HepG2 (cell line): Measurements from ENCODE around the gene MECR. TPM values are rescaled to one million over a fixed set of nuclear protein-coding genes. Genes with fewer than 3 reads are reported as not detected.

Source experiments
- ELF3 ChIP-seq: IDR thresholded peaks from 2 replicates; pipeline ENCODE4 v1.6.1; 2016; ENCODE audit warnings: missing genetic modification reagents, missing compliant biosample characterization
- FOXJ3 ChIP-seq: sonication (generic); formaldehyde crosslinking; IDR thresholded peaks from 2 replicates; pipeline ENCODE4 v1.4.0; 2020; ENCODE audit warnings: missing genetic modification reagents, mild to moderate bottlenecking, borderline replicate concordance
- KLF6 ChIP-seq: IDR thresholded peaks from 2 replicates; pipeline ENCODE4 v1.8.0; 2016; ENCODE audit warnings: missing biosample characterization, missing genetic modification reagents
- MBD4 ChIP-seq: IDR thresholded peaks from 2 replicates; pipeline ENCODE4 v1.6.1; 2012; ENCODE audit warnings: low read length, inconsistent platforms, borderline replicate concordance
- NPAS2 ChIP-seq: sonication (generic); formaldehyde crosslinking; IDR thresholded peaks from 2 replicates; pipeline ENCODE4 v1.8.0; 2022; ENCODE audit warnings: mild to moderate bottlenecking, missing genetic modification reagents, borderline replicate concordance
- NR2F1 ChIP-seq, 2 experiments: fragments of 450-650 bp in 1 of 2; formaldehyde crosslinking in 1 of 2; IDR thresholded peaks; 2 replicates each; pipeline versions ENCODE4 v1.5.0 to v1.6.1; 2016 to 2020; ENCODE audit warnings: mild to moderate bottlenecking in 1 of 2, missing compliant biosample characterization in 1 of 2, missing genetic modification reagents in 1 of 2, moderate library complexity in 1 of 2
- PCBP2 ChIP-seq: fragments of 200-400 bp; formaldehyde crosslinking; optimal IDR thresholded peaks from 2 replicates; pipeline ENCODE3; 2018; ENCODE audit warnings: low read length, low read depth; ENCODE audit not compliant: poor library complexity, severe bottlenecking
- POLR2G ChIP-seq: fragments of 200-400 bp; formaldehyde crosslinking; IDR thresholded peaks from 2 replicates; pipeline ENCODE4 v1.6.1; 2018; ENCODE audit warnings: mild to moderate bottlenecking, low read depth, low read length, moderate library complexity
- PRMT3 ChIP-seq: sonication (generic); formaldehyde crosslinking; IDR thresholded peaks from 2 replicates; pipeline ENCODE4 v1.8.1; 2022; ENCODE audit warnings: low read depth, mild to moderate bottlenecking, moderate library complexity, missing genetic modification reagents, borderline replicate concordance
- RAD21 ChIP-seq: fragments of 450-650 bp; formaldehyde crosslinking; IDR thresholded peaks from 2 replicates; pipeline ENCODE4 v1.5.0; 2020; ENCODE audit warnings: mild to moderate bottlenecking
- RBFOX2 ChIP-seq: fragments of 200-400 bp; formaldehyde crosslinking; IDR thresholded peaks from 2 replicates; pipeline ENCODE4 v1.6.1; 2017; ENCODE audit warnings: low read depth, mild to moderate bottlenecking, low read length
- SOX6 ChIP-seq, 2 experiments: fragments of 450-650 bp in 1 of 2; sonication (generic) in 1 of 2; formaldehyde crosslinking in 1 of 2; IDR thresholded peaks; 2 replicates each; pipeline versions ENCODE4 v1.4.0 to v1.6.1; 2017 to 2020; ENCODE audit warnings: antibody characterized with exemption in 1 of 2, mild to moderate bottlenecking in 1 of 2, missing genetic modification reagents in 1 of 2
- SP1 ChIP-seq, 2 experiments: fragments of 450-650 bp in 1 of 2; sonication (generic) in 1 of 2; formaldehyde crosslinking in 1 of 2; IDR thresholded peaks; 2 replicates each; pipeline versions ENCODE4 v1.4.0 to v1.6.1; 2016 to 2020; ENCODE audit warnings: missing genetic modification reagents in 1 of 2
- SRSF9 ChIP-seq: fragments of 200-400 bp; formaldehyde crosslinking; IDR thresholded peaks from 2 replicates; pipeline ENCODE4 v1.6.1; 2018; ENCODE audit warnings: borderline replicate concordance, mild to moderate bottlenecking, low read depth, low read length; ENCODE audit not compliant: insufficient read depth, poor library complexity, severe bottlenecking
- TRIM24 ChIP-seq: sonication (generic); formaldehyde crosslinking; IDR thresholded peaks from 2 replicates; pipeline ENCODE4 v1.8.0; 2022; ENCODE audit warnings: mild to moderate bottlenecking, missing genetic modification reagents
- YEATS2 ChIP-seq: sonication (generic); formaldehyde crosslinking; IDR thresholded peaks from 2 replicates; pipeline ENCODE4 v1.4.0; 2020; ENCODE audit warnings: missing genetic modification reagents, borderline replicate concordance
- ZBTB42 ChIP-seq: sonication (generic); formaldehyde crosslinking; IDR thresholded peaks from 2 replicates; pipeline ENCODE4 v1.5.0; 2020; ENCODE audit warnings: mild to moderate bottlenecking, missing genetic modification reagents
- ZC3H4 ChIP-seq: sonication (generic); formaldehyde crosslinking; IDR thresholded peaks from 2 replicates; pipeline ENCODE4 v1.4.0; 2020; ENCODE audit warnings: missing genetic modification reagents, borderline replicate concordance
- ZNF33B ChIP-seq: sonication (generic); formaldehyde crosslinking; IDR thresholded peaks from 2 replicates; pipeline ENCODE4 v1.5.1; 2020; ENCODE audit warnings: mild to moderate bottlenecking, missing genetic modification reagents
- ZNF382 ChIP-seq: sonication (generic); formaldehyde crosslinking; IDR thresholded peaks from 2 replicates; pipeline ENCODE4 v1.5.0; 2020; ENCODE audit warnings: missing genetic modification reagents, mild to moderate bottlenecking, borderline replicate concordance
- ZNF777 ChIP-seq: sonication (generic); formaldehyde crosslinking; IDR thresholded peaks from 2 replicates; pipeline ENCODE4 v1.4.0; 2020; ENCODE audit warnings: missing genetic modification reagents
- ZNF780A ChIP-seq: sonication (generic); formaldehyde crosslinking; IDR thresholded peaks from 2 replicates; pipeline ENCODE4 v1.8.0; 2022; ENCODE audit warnings: mild to moderate bottlenecking, missing genetic modification reagents, moderate library complexity
- ZNF792 ChIP-seq: IDR thresholded peaks from 2 replicates; pipeline ENCODE4 v1.6.1; 2016
- polyA plus RNA-seq, 8 experiments: library from polyadenylated mRNA; depleted of rRNA in 3 of 8; stranded (reverse) in 7 of 8; unstranded in 1 of 8; fragments of >200 nt; fragmentation: Illumina TruSeq in 4 of 8; extraction: Trizol in 4 of 8; gene quantifications; 2 replicates each; pipeline versions ENCODE4 v1.2.1 to v1.2.3, GENCODE V29; 2011 to 2016; ENCODE audit warnings: low read depth in 4 of 8, missing spikeins in 1 of 8, mixed read lengths in 1 of 8; ENCODE audit not compliant: insufficient read depth in 1 of 8
- total RNA-seq, 5 experiments: library from RNA; depleted of rRNA; stranded (reverse); fragments of >200 nt; fragmentation: Illumina TruSeq; extraction: Trizol; gene quantifications; 2 replicates each; pipeline ENCODE4 v1.2.3, GENCODE V29; 2016; ENCODE audit warnings: low read depth in 1 of 5
- TF ChIP-seq, protein P1 (sequence below): sonication (generic); formaldehyde crosslinking; IDR thresholded peaks from 2 replicates; pipeline ENCODE4 v1.8.1; 2023; ENCODE audit warnings: mild to moderate bottlenecking, missing genetic modification reagents
- TF ChIP-seq, protein P2 (sequence below): sonication (generic); formaldehyde crosslinking; IDR thresholded peaks from 2 replicates; pipeline ENCODE4 v1.4.0; 2020; ENCODE audit warnings: missing genetic modification reagents, borderline replicate concordance

MECR gene
- total and polyA plus RNA-seq, 2 of the 13 experiments (the other 11 are each of a cell fraction or from before 2014, with no cell fraction given), result 18.8 to 24.9 TPM

GRCh38 chr1:29237852-29238619, 7.3 kb upstream of the MECR start (continued):
- TF ChIP-seq, protein P1, sequence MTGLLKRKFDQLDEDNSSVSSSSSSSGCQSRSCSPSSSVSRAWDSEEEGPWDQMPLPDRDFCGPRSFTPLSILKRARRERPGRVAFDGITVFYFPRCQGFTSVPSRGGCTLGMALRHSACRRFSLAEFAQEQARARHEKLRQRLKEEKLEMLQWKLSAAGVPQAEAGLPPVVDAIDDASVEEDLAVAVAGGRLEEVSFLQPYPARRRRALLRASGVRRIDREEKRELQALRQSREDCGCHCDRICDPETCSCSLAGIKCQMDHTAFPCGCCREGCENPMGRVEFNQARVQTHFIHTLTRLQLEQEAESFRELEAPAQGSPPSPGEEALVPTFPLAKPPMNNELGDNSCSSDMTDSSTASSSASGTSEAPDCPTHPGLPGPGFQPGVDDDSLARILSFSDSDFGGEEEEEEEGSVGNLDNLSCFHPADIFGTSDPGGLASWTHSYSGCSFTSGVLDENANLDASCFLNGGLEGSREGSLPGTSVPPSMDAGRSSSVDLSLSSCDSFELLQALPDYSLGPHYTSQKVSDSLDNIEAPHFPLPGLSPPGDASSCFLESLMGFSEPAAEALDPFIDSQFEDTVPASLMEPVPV, result no peak
- TF ChIP-seq TRIM24 (CRISPR knock-in tag), result no peak
- TF ChIP-seq ZBTB42 (CRISPR knock-in tag), result no peak
- TF ChIP-seq SP1 (IDR thresholded peaks at IDR 0.05), result no peak
- TF ChIP-seq SP1 (CRISPR knock-in tag; IDR thresholded peaks at IDR 0.05), result peak; percentile 26; the same call in 1 of the 2 replicates
- TF ChIP-seq, protein P2, sequence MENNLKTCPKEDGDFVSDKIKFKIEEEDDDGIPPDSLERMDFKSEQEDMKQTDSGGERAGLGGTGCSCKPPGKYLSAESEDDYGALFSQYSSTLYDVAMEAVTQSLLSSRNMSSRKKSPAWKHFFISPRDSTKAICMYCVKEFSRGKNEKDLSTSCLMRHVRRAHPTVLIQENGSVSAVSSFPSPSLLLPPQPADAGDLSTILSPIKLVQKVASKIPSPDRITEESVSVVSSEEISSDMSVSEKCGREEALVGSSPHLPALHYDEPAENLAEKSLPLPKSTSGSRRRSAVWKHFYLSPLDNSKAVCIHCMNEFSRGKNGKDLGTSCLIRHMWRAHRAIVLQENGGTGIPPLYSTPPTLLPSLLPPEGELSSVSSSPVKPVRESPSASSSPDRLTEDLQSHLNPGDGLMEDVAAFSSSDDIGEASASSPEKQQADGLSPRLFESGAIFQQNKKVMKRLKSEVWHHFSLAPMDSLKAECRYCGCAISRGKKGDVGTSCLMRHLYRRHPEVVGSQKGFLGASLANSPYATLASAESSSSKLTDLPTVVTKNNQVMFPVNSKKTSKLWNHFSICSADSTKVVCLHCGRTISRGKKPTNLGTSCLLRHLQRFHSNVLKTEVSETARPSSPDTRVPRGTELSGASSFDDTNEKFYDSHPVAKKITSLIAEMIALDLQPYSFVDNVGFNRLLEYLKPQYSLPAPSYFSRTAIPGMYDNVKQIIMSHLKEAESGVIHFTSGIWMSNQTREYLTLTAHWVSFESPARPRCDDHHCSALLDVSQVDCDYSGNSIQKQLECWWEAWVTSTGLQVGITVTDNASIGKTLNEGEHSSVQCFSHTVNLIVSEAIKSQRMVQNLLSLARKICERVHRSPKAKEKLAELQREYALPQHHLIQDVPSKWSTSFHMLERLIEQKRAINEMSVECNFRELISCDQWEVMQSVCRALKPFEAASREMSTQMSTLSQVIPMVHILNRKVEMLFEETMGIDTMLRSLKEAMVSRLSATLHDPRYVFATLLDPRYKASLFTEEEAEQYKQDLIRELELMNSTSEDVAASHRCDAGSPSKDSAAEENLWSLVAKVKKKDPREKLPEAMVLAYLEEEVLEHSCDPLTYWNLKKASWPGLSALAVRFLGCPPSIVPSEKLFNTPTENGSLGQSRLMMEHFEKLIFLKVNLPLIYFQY (CRISPR knock-in tag), result 0 out of 2 replicates have a peak, but pooled peaks have one; percentile 34
- no peak for TF ChIP-seq NPAS2 (CRISPR knock-in tag)
- no peak; the same call in none of the 2 replicates for TF ChIP-seq ZNF777 (CRISPR knock-in tag)
- TF ChIP-seq ZC3H4 (CRISPR knock-in tag), result no peak
- no peak for TF ChIP-seq PRMT3 (CRISPR knock-in tag)
- TF ChIP-seq KLF6 (CRISPR knock-in tag), result 0 out of 2 replicates have a peak, but pooled peaks have one; percentile 49
- TF ChIP-seq RAD21 (CRISPR knock-in tag), result no peak
- no peak for TF ChIP-seq ZNF792 (CRISPR knock-in tag)
- TF ChIP-seq NR2F1 (CRISPR knock-in tag; IDR thresholded peaks at IDR 0.05), result no peak
- no peak for TF ChIP-seq SRSF9
- peak; percentile 66 for TF ChIP-seq RBFOX2
- no peak for TF ChIP-seq PCBP2
- no peak for TF ChIP-seq ZNF33B (CRISPR knock-in tag)
- TF ChIP-seq ELF3 (CRISPR knock-in tag), result no peak
- no peak for TF ChIP-seq SOX6 (IDR thresholded peaks at IDR 0.05)
- TF ChIP-seq SOX6 (CRISPR knock-in tag; IDR thresholded peaks at IDR 0.05), result peak; percentile 27; the same call in 1 of the 2 replicates
- TF ChIP-seq ZNF382 (CRISPR knock-in tag), result no peak
- TF ChIP-seq ZNF780A (CRISPR knock-in tag), result no peak
- no peak for TF ChIP-seq FOXJ3
- no peak for TF ChIP-seq MBD4
- TF ChIP-seq POLR2G, result peak; percentile 40; the same call in 1 of the 2 replicates
- no peak for TF ChIP-seq YEATS2 (CRISPR knock-in tag)
